ENCODE data around the gene HEXIM1. TPM values are rescaled to one million over a fixed set of nuclear protein-coding genes. Genes with fewer than 3 reads are reported as not detected.
A peak's percentile ranks its signal among the peaks of the same experiment; 100 is the strongest.

Gene HEXIM1
- total RNA-seq, 2 experiments from 2014 or later = 50.5 to 50.9 TPM

DNA sequence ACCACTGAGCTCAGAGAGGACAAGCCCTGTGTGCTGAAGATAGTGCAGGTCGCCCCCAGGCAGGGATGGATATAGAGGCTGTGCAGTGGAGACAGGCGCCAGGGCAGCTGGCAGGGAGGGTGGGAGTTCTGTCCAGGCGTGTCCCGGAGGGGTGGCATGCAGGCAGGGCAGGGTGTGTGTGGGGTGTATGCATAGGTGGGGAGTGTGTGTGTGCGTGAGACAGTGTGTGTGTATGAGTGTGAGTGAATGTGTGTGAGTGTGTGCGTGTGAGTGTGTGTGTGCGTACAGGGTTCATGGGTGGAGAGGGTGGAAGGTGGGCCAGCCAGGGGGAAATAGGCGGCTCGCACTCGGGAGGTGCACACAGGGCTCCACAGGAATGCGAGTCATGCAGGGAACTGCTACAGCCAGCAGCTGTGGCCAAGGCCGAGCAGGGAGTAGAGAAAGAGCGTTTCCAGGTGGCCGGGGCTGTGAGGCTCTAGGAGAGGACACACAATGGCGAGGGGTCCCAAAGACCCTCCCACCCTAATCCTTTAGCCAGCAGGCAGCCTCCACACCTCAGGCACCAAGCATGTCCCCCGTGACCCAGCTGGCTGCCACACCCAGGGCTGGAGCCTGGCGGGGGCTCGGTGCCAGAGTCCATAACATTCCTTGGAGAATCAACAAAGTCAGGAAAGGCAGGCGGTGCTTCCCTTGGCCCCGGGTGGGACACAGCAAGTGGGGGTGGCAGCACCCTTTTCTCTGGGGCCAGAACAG, 20.6 kb upstream of the HEXIM1 start:
- no peak for DNase-seq
- no peaks in the 10 kb centered on the region for H3K36me3 ChIP-seq (ENCODE audit: insufficient read depth, low read length)
- no peak for ATAC-seq (ENCODE audit: poor library complexity)
- Mint-ChIP-seq H3K27ac (no peak overlapping the region), H3K27me3 (no peaks in the 10 kb centered on the region), H3K4me3 (peak overlapping the region; percentile 54), H3K36me3 (ENCODE audit: low read depth) (no peaks in the 10 kb centered on the region), H3K4me1 (ENCODE audit: low read depth) (no peaks in the 10 kb centered on the region), H3K9me3 (no peaks in the 10 kb centered on the region)
- TF ChIP-seq, protein P1, sequence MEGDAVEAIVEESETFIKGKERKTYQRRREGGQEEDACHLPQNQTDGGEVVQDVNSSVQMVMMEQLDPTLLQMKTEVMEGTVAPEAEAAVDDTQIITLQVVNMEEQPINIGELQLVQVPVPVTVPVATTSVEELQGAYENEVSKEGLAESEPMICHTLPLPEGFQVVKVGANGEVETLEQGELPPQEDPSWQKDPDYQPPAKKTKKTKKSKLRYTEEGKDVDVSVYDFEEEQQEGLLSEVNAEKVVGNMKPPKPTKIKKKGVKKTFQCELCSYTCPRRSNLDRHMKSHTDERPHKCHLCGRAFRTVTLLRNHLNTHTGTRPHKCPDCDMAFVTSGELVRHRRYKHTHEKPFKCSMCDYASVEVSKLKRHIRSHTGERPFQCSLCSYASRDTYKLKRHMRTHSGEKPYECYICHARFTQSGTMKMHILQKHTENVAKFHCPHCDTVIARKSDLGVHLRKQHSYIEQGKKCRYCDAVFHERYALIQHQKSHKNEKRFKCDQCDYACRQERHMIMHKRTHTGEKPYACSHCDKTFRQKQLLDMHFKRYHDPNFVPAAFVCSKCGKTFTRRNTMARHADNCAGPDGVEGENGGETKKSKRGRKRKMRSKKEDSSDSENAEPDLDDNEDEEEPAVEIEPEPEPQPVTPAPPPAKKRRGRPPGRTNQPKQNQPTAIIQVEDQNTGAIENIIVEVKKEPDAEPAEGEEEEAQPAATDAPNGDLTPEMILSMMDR (IDR thresholded peaks at IDR 0.05) = no peak
- ChIA-PET CTCF (no interaction called here), POLR2A (no interaction called here)
- intact Hi-C loops (cut with DNase I, micrococcal nuclease) = no loop called here
- H3K27ac ChIP-seq (ENCODE audit: low read depth in 1 of 2, low read length in 2 of 2) = no peak overlapping the region
- no peaks in the 10 kb centered on the region for H3K27me3 ChIP-seq (ENCODE audit: control insufficient read depth in 1 of 2, insufficient read depth in 2 of 2, low read length in 2 of 2)
- no peak overlapping the region for H3K4me3 ChIP-seq (ENCODE audit: low read length)
- peaks cover 22% of the 10 kb centered on the region for H3K4me1 ChIP-seq (ENCODE audit: insufficient read depth, low read length)
- H3K9me3 ChIP-seq (ENCODE audit: control insufficient read depth in 1 of 2, insufficient read depth in 1 of 2, low read length in 2 of 2) = no peaks in the 10 kb centered on the region

DNA sequence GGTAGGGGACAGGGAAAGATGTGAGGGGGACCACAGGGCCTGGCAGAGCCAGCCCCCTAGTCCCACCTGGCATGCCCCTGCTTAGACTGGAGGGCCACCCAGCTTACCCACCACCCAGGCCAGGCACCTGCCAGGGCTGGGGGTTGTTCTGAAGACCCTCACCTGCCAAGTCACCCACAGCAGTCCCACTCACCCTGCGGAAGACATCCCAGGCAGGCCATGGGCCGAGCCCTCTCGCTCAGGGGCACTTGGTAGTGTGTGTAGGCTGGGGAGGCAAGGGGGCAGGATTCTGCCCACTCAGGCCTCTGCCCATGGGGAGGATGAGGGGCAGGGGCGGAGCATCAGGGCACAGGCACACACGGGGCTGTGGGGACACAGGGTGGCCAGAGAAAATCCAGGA, 19.9 kb upstream of the HEXIM1 start:
- H3K27ac Mint-ChIP-seq = no peak overlapping the region
- no peaks in the 10 kb centered on the region for H3K4me1 Mint-ChIP-seq (ENCODE audit: low read depth)
- no peak overlapping the region for H3K4me3 Mint-ChIP-seq
- H3K4me3 ChIP-seq (ENCODE audit: low read length) = no peak overlapping the region
- POLR2A ChIA-PET = no interaction called here
- H3K36me3 Mint-ChIP-seq (ENCODE audit: low read depth) = no peaks in the 10 kb centered on the region
- H3K9me3 ChIP-seq (ENCODE audit: control insufficient read depth in 1 of 2, insufficient read depth in 1 of 2, low read length in 2 of 2) = no peaks in the 10 kb centered on the region
- peaks cover 28% of the 10 kb centered on the region for H3K4me1 ChIP-seq (ENCODE audit: insufficient read depth, low read length)
- H3K9me3 Mint-ChIP-seq = no peaks in the 10 kb centered on the region
- H3K36me3 ChIP-seq (ENCODE audit: insufficient read depth, low read length) = no peaks in the 10 kb centered on the region
- TF ChIP-seq, protein P1 (IDR thresholded peaks at IDR 0.05) = no peak
- H3K27me3 ChIP-seq (ENCODE audit: control insufficient read depth in 1 of 2, insufficient read depth in 2 of 2, low read length in 2 of 2) = no peaks in the 10 kb centered on the region
- no peak overlapping the region for H3K27ac ChIP-seq (ENCODE audit: low read depth in 1 of 2, low read length in 2 of 2)
- ATAC-seq (ENCODE audit: poor library complexity) (no peak), DNase-seq (no peak)
- H3K27me3 Mint-ChIP-seq = no peaks in the 10 kb centered on the region
- intact Hi-C loops (cut with DNase I, micrococcal nuclease) = no loop called here
- CTCF ChIA-PET = no interaction called here

DNA sequence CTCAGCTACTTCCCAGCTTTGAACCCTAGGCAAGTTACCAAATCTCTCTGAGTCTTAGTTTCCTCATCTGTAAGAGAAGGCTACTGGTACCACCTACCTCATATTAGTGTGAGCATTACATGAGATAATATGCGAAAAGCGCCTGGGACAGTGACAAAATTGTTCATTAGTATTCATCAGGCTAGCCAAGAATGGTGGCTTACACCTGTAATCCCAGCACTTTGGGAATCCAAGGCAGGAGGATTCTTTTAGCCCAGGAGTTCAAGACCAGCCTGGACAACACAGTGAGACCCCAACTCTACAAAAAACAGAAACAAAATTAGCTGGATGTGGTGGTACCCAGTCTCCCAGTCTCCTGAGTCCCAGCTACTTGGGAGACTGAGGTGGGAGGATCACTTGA, 19.3 kb upstream of the HEXIM1 start:
- no peaks in the 10 kb centered on the region for H3K9me3 ChIP-seq (ENCODE audit: control insufficient read depth in 1 of 2, insufficient read depth in 1 of 2, low read length in 2 of 2)
- H3K27ac ChIP-seq (ENCODE audit: low read depth in 1 of 2, low read length in 2 of 2) = no peak overlapping the region
- H3K4me1 ChIP-seq (ENCODE audit: insufficient read depth, low read length) = peaks cover 24% of the 10 kb centered on the region
- Mint-ChIP-seq H3K4me3 (peak overlapping the region; percentile 45), H3K4me1 (ENCODE audit: low read depth) (peaks cover 4% of the 10 kb centered on the region), H3K36me3 (ENCODE audit: low read depth) (no peaks in the 10 kb centered on the region), H3K27ac (no peak overlapping the region), H3K9me3 (no peaks in the 10 kb centered on the region), H3K27me3 (no peaks in the 10 kb centered on the region)
- no peak overlapping the region for H3K4me3 ChIP-seq (ENCODE audit: low read length)
- CTCF ChIA-PET = no interaction called here
- intact Hi-C loops (cut with DNase I, micrococcal nuclease) = no loop called here
- POLR2A ChIA-PET = no interaction called here
- TF ChIP-seq, protein P1 (IDR thresholded peaks at IDR 0.05) = no peak
- no peak for ATAC-seq (ENCODE audit: poor library complexity)
- DNase-seq = no peak
- no peaks in the 10 kb centered on the region for H3K36me3 ChIP-seq (ENCODE audit: insufficient read depth, low read length)
- H3K27me3 ChIP-seq (ENCODE audit: control insufficient read depth in 1 of 2, insufficient read depth in 2 of 2, low read length in 2 of 2) = no peaks in the 10 kb centered on the region

Data from CD4-positive, alpha-beta T cell (primary cell).